ENCODE measurements around the gene XXYLT1. TPM values are rescaled to one million over a fixed set of nuclear protein-coding genes. Genes with fewer than 3 reads are reported as not detected.
"Not testable (repeated sequence)": the region's sequence is repeated elsewhere in the genome, so short reads cannot be mapped to it uniquely, and the experiment has no call there.

The XXYLT1 gene
- total RNA-seq, 3 donors from 2014 or later = 10.0 to 10.7 (median 10.2) TPM

DNA sequence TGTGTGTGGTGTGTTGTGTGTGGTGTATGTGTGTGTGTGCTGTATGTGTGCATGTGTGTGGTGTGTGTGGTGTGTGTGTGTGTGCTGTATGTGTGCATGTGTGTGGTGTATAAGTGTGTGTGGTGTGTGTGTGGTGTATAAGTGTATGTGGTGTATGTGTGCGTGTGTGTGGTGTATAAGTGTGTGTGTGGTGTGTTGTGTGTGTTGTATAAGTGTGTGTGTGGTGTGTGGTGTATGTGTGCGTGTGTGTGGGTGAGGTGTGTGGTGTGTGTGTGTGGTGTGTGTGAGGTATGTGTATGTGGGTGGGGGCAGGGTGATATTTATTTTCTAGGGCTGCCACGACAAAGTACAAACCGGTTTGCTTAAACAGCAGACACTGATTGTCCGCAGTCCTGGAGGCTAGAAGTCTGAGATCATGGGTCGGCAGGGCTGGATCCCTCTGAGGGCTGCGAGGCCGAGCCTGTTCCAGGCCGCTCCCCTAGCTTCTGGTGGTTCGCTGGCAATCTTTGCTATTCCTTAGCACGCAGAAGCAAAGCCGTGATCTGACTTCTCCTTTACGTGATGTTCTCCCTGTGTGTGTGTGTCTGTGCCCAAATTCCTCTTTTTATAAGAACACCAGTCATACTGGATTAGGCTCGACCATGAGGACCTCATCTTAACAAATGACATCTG, 160.2 kb downstream of the XXYLT1 start:
- H3K4me3 ChIP-seq = no peak overlapping the region
- no peaks in the 10 kb centered on the region for H3K9me3 ChIP-seq
- H3K4me1 ChIP-seq (ENCODE audit: low read depth) = no peaks in the 10 kb centered on the region
- TF ChIP-seq, protein P1, sequence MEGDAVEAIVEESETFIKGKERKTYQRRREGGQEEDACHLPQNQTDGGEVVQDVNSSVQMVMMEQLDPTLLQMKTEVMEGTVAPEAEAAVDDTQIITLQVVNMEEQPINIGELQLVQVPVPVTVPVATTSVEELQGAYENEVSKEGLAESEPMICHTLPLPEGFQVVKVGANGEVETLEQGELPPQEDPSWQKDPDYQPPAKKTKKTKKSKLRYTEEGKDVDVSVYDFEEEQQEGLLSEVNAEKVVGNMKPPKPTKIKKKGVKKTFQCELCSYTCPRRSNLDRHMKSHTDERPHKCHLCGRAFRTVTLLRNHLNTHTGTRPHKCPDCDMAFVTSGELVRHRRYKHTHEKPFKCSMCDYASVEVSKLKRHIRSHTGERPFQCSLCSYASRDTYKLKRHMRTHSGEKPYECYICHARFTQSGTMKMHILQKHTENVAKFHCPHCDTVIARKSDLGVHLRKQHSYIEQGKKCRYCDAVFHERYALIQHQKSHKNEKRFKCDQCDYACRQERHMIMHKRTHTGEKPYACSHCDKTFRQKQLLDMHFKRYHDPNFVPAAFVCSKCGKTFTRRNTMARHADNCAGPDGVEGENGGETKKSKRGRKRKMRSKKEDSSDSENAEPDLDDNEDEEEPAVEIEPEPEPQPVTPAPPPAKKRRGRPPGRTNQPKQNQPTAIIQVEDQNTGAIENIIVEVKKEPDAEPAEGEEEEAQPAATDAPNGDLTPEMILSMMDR (IDR thresholded peaks at IDR 0.05) = no peak
- intact Hi-C loops (cut with DNase I, micrococcal nuclease) = no loop called here
- ATAC-seq (peak; percentile 52), DNase-seq (peak in 1 of 3 donors; percentile 22)
- H3K36me3 ChIP-seq (ENCODE audit: low read depth) = no peaks in the 10 kb centered on the region

- Histone ChIP-seq H3K4me3 (no peak overlapping the region), H3K4me1 (ENCODE audit: low read depth) (no peaks in the 10 kb centered on the region), H3K36me3 (ENCODE audit: low read depth) (no peaks in the 10 kb centered on the region), H3K9me3 (no peaks in the 10 kb centered on the region)
- TF ChIP-seq, protein P1 (IDR thresholded peaks at IDR 0.05) = no peak
- no peak for DNase-seq
- ATAC-seq = no peak
- intact Hi-C loops (cut with DNase I, micrococcal nuclease) = loop anchor here (5.0 kb wide), 1 partner anchor 427 kb away; no protein-coding TSS in a partner anchor
Measured at GRCh38 chr3:195109098-195109657, 161.8 kb downstream of the XXYLT1 start.

GRCh38 chr3:195107593-195107992, 163.4 kb downstream of the XXYLT1 start:
- H3K9me3 ChIP-seq = no peaks in the 10 kb centered on the region
- H3K36me3 ChIP-seq (ENCODE audit: low read depth) = no peaks in the 10 kb centered on the region
- TF ChIP-seq, protein P1 (IDR thresholded peaks at IDR 0.05) = no peak
- H3K4me3 ChIP-seq = no peak overlapping the region
- no peak for ATAC-seq
- peak in 1 of 3 donors; percentile 16 for DNase-seq
- no peaks in the 10 kb centered on the region for H3K4me1 ChIP-seq (ENCODE audit: low read depth)
- intact Hi-C loops (cut with DNase I, micrococcal nuclease) = loop anchor here (5.0 kb wide), 1 partner anchor 425 kb away; no protein-coding TSS in a partner anchor

- not testable (repeated sequence) for H3K4me1 ChIP-seq (ENCODE audit: low read depth); H3K9me3 ChIP-seq; ATAC-seq; H3K36me3 ChIP-seq (ENCODE audit: low read depth); H3K4me3 ChIP-seq
- DNase-seq = peak in 1 of 3 donors; percentile 25
- intact Hi-C loops (cut with DNase I, micrococcal nuclease) = loop anchor here (5.0 kb wide), 1 partner anchor 425 kb away; no protein-coding TSS in a partner anchor
Measured at GRCh38 chr3:195107031-195107430, 163.9 kb downstream of the XXYLT1 start.

- DNase-seq = peak; percentile 64 to 77 (median 70)
- intact Hi-C loops (cut with DNase I, micrococcal nuclease) = loop anchor here (5.0 kb wide), 1 partner anchor 424 kb away; no protein-coding TSS in a partner anchor
- H3K4me3 ChIP-seq = no peak overlapping the region
Measured at GRCh38 chr3:195106418-195106906, 164.5 kb downstream of the XXYLT1 start.

More at GRCh38 chr3:195106418-195106906, 164.5 kb downstream of the XXYLT1 start:
- H3K36me3 ChIP-seq (ENCODE audit: low read depth) = no peaks in the 10 kb centered on the region
- ATAC-seq = peak; percentile 68
- TF ChIP-seq, protein P1 (IDR thresholded peaks at IDR 0.05) = peak; percentile 100
- no peaks in the 10 kb centered on the region for H3K4me1 ChIP-seq (ENCODE audit: low read depth)
- no peaks in the 10 kb centered on the region for H3K9me3 ChIP-seq
